Smooth muscle cell (in vitro differentiated cells): ENCODE measurements around the gene ALDH7A1. TPM values are rescaled to one million over a fixed set of nuclear protein-coding genes. Genes with fewer than 3 reads are reported as not detected.

Source experiments
- DNase-seq: peaks from one replicate; lab custom pipeline; 2025; ENCODE audit not compliant: unreplicated experiment; lab: John Stamatoyannopoulos, UW
- H2AFZ ChIP-seq: fragments of 200-600 bp; sonication (generic); 2 replicates; pipeline ENCODE4 v1.6.0; 2016; ENCODE audit warnings: antibody characterized with exemption, low read depth, mild to moderate bottlenecking
- H3F3A ChIP-seq: fragments of 200-600 bp; sonication (generic); 2 replicates; pipeline ENCODE4 v1.6.0; 2017; ENCODE audit warnings: antibody characterized with exemption, low read depth
- H3K27ac ChIP-seq: fragments of 200-600 bp; sonication (generic); 2 replicates; pipeline ENCODE4 v1.5.1; 2016; ENCODE audit warnings: low read depth, mild to moderate bottlenecking
- H3K27me3 ChIP-seq: fragments of 200-600 bp; sonication (generic); 2 replicates; pipeline ENCODE4 v1.6.1; 2016; ENCODE audit warnings: low read depth, mild to moderate bottlenecking
- H3K36me3 ChIP-seq: fragments of 200-600 bp; sonication (generic); 2 replicates; pipeline ENCODE4 v1.5.1; 2016; ENCODE audit warnings: low read depth
- H3K4me1 ChIP-seq: fragments of 200-600 bp; sonication (generic); 2 replicates; pipeline ENCODE4 v1.5.1; 2016; ENCODE audit warnings: low read depth
- H3K4me2 ChIP-seq: fragments of 200-600 bp; sonication (generic); 2 replicates; pipeline ENCODE4 v1.6.0; 2016; ENCODE audit warnings: mild to moderate bottlenecking
- H3K4me3 ChIP-seq: fragments of 200-600 bp; sonication (generic); 2 replicates; pipeline ENCODE4 v1.5.1; 2016; ENCODE audit warnings: mild to moderate bottlenecking
- H3K79me2 ChIP-seq: fragments of 200-600 bp; sonication (generic); 2 replicates; pipeline ENCODE4 v1.6.0; 2016; ENCODE audit warnings: low read depth, mild to moderate bottlenecking
- H3K9ac ChIP-seq: fragments of 200-600 bp; sonication (generic); 2 replicates; pipeline ENCODE4 v1.6.0; 2016; ENCODE audit warnings: low read depth
- H3K9me3 ChIP-seq: fragments of 200-600 bp; sonication (generic); replicated peaks from 2 replicates; pipeline ENCODE4 v1.5.1; 2016; ENCODE audit warnings: low read depth
- H4K20me1 ChIP-seq: fragments of 200-600 bp; sonication (generic); 2 replicates; pipeline ENCODE4 v1.6.0; 2016; ENCODE audit warnings: low read depth
- WGBS: methylation state at CpG from one replicate; pipeline ENCODE4 v1.1.7; 2016; ENCODE audit warnings: low lambda C conversion rate; 5-methylcytosine and 5-hydroxymethylcytosine counted together
- polyA plus RNA-seq: library from polyadenylated mRNA; unstranded; fragments of >200 nt; fragmentation: Nextera tagmentation; extraction: Ambion mirVana; gene quantifications from 2 replicates; pipeline ENCODE4 v1.2.1, GENCODE V29; 2016
- total RNA-seq: library from RNA; depleted of rRNA; stranded (reverse); fragments of >200 nt; gene quantifications from 2 replicates; pipeline ENCODE4 v1.2.3, GENCODE V29; 2014
- TF ChIP-seq, protein P1 (sequence below): fragments of 200-600 bp; sonication (generic); IDR thresholded peaks from 2 replicates; pipeline ENCODE4 v1.5.1; 2017; ENCODE audit warnings: borderline replicate concordance, mild to moderate bottlenecking, antibody characterized with exemption; ENCODE audit not compliant: insufficient read depth, poor library complexity, severe bottlenecking

ALDH7A1 gene
- total and polyA plus RNA-seq, 2 experiments from 2014 or later: 26.5 to 55.3 TPM

DNA sequence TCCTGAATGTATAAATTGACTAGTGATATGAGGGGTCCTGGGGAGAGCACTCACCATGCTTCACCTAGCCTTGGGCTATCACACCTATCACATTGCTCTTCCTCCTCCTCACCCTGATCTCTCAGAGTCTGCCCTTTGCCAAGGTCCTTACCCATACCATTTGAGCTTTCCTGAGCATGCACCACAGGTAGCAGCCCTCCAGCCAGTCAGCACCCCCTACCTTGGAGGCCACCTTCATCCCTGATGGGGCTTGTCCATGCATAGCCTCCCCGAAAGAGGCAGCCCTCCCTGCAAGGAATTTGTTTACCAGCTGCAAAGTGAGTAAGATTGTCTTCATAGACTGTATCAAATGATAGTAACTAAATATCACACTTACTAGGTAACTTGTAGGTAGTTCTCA, 83.1 kb downstream of the ALDH7A1 start:
- no peak for DNase-seq
- Histone ChIP-seq H3K9ac (no peak overlapping the region), H3K4me3 (no peak overlapping the region), H3K4me2 (no peak overlapping the region), H3K79me2 (no peaks in the 10 kb centered on the region), H2AFZ (no peak overlapping the region), H3K27me3 (no peaks in the 10 kb centered on the region), H3K36me3 (no peaks in the 10 kb centered on the region), H3K27ac (no peak overlapping the region), H3K9me3 (no peaks in the 10 kb centered on the region), H3F3A (no peaks in the 10 kb centered on the region), H3K4me1 (no peaks in the 10 kb centered on the region), H4K20me1 (no peaks in the 10 kb centered on the region)
- TF ChIP-seq, protein P1, sequence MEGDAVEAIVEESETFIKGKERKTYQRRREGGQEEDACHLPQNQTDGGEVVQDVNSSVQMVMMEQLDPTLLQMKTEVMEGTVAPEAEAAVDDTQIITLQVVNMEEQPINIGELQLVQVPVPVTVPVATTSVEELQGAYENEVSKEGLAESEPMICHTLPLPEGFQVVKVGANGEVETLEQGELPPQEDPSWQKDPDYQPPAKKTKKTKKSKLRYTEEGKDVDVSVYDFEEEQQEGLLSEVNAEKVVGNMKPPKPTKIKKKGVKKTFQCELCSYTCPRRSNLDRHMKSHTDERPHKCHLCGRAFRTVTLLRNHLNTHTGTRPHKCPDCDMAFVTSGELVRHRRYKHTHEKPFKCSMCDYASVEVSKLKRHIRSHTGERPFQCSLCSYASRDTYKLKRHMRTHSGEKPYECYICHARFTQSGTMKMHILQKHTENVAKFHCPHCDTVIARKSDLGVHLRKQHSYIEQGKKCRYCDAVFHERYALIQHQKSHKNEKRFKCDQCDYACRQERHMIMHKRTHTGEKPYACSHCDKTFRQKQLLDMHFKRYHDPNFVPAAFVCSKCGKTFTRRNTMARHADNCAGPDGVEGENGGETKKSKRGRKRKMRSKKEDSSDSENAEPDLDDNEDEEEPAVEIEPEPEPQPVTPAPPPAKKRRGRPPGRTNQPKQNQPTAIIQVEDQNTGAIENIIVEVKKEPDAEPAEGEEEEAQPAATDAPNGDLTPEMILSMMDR: no peak
- 94% methylated on average over 1 of the region's 1 CpG for WGBS

DNA sequence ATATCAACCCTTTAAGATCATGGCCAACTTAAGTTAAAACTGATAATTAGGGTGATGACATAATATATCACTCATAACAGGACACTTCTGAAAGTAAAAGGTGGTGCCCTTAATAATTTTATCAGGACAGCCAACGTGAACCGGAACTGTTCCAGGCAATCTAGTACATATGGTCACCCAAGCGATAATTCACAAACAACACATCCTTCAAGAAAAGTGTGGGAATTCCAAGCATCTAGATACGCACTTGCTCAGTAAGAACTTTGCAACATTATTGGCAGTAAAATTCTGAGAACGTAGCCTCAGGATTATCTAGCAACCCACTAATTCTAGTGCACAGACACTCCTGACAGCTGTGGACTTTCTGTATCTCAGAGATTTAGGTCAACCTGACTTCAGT, 85.7 kb downstream of the ALDH7A1 start:
- Histone ChIP-seq H3K27me3 (no peaks in the 10 kb centered on the region), H3K4me3 (no peak overlapping the region), H3K4me2 (no peak overlapping the region), H3K36me3 (no peaks in the 10 kb centered on the region), H3F3A (no peaks in the 10 kb centered on the region), H2AFZ (no peak overlapping the region), H4K20me1 (no peaks in the 10 kb centered on the region), H3K9me3 (no peaks in the 10 kb centered on the region), H3K79me2 (no peaks in the 10 kb centered on the region), H3K4me1 (no peaks in the 10 kb centered on the region), H3K9ac (no peak overlapping the region), H3K27ac (no peak overlapping the region)
- TF ChIP-seq, protein P1: no peak
- no peak for DNase-seq
- 70% methylated on average over 5 of the region's 5 CpGs for WGBS

DNA sequence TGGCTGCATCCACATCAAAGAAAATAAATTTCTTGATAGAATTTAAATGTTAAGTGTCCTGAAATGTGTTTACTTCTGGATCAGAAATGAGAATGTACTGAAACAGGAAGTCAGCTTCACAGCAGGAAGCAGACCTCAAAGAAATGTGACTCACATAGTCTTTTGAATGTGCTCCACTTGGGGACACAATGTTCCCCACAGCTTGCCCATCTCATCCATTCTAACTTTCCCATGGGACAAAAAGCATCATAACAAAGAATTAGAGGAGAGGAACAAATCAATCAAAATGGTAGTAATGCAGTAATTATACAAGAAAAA, 86.1 kb downstream of the ALDH7A1 start:
- H3K79me2 ChIP-seq: no peaks in the 10 kb centered on the region
- no peaks in the 10 kb centered on the region for H3K4me1 ChIP-seq
- H3K9ac ChIP-seq: no peak overlapping the region
- H3F3A ChIP-seq: no peaks in the 10 kb centered on the region
- no peaks in the 10 kb centered on the region for H3K9me3 ChIP-seq
- H3K4me2 ChIP-seq: no peak overlapping the region
- no peaks in the 10 kb centered on the region for H3K36me3 ChIP-seq
- H2AFZ ChIP-seq: peak overlapping the region; percentile 9
- TF ChIP-seq, protein P1: no peak
- no peaks in the 10 kb centered on the region for H4K20me1 ChIP-seq
- H3K27me3 ChIP-seq: no peaks in the 10 kb centered on the region
- no peak overlapping the region for H3K27ac ChIP-seq
- H3K4me3 ChIP-seq: no peak overlapping the region
- no peak for DNase-seq

DNA sequence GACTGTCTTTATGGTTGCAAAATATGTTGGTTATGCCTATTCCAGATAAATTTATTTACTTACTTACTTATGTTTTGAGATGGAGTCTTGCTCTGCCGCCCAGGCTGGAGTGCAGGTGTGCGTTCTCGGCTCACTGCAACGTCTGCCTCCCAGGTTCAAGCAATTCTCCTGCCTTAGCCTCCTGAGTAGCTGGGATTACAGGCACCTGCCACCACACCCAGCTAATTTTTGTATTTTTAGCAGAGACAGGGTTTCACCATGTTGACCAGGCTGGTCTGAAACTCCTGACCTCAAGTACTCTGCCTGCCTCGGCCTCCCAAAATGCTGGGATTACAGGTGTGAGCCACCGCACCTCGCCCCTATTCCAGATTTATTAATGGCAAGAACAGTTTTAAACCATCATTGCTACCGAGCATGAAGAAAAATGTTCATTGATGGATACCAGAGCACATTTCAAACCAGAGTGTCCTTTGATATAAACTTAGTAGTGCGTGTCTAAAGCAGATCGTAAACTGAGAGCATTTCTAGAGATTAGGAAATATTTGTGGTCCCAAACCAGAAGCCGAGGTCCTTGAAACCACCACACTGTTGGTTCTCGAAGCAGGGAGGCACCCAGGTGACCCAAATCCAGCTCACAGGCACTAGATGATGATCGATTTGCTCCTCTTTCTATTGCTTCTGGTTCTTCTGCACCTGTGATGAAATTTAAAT, 86.6 kb downstream of the ALDH7A1 start:
- WGBS: 83% methylated on average over 13 of the region's 13 CpGs
- Histone ChIP-seq H3F3A (no peaks in the 10 kb centered on the region), H3K4me2 (no peak overlapping the region), H3K79me2 (no peaks in the 10 kb centered on the region), H4K20me1 (no peaks in the 10 kb centered on the region), H3K4me3 (no peak overlapping the region), H3K4me1 (no peaks in the 10 kb centered on the region), H3K9ac (no peak overlapping the region), H2AFZ (peak overlapping the region; percentile 9), H3K27ac (no peak overlapping the region), H3K27me3 (no peaks in the 10 kb centered on the region), H3K36me3 (no peaks in the 10 kb centered on the region), H3K9me3 (no peaks in the 10 kb centered on the region)
- no peak for DNase-seq
- TF ChIP-seq, protein P1: no peak
